CD4-positive, alpha-beta T cell treated with Interleukin-4 for 1 hour (primary cell): ENCODE data around the gene CCDC107.

Source experiments
- DNase-seq, 2 donors: peaks; one replicate each; pipeline ENCODE4 v3.0.0-alpha.2; 2020 to 2022

Gene CCDC107

GRCh38 chr9:35662437-35662836 is 4.3 kb downstream of the CCDC107 start:
- no peak for DNase-seq

GRCh38 chr9:35664531-35665470 is 6.7 kb downstream of the CCDC107 start, which contains the start of gene ARHGEF39:
Gene ARHGEF39 (minus strand): TSS chr9:35665195. CDS start chr9:35665169, 26 bp downstream.
- peak; percentile 62 to 72 for DNase-seq

- no peak for DNase-seq
Observed at GRCh38 chr9:35665471-35665818, 7.4 kb downstream of the CCDC107 start.

- DNase-seq, result no peak
Observed at GRCh38 chr9:35666045-35666444, 8.0 kb downstream of the CCDC107 start.

- DNase-seq, result no peak
Observed at GRCh38 chr9:35666549-35666948, 8.5 kb downstream of the CCDC107 start.

- DNase-seq, result no peak
Observed at GRCh38 chr9:35667939-35668338, 9.8 kb downstream of the CCDC107 start.

- no peak for DNase-seq
Observed at GRCh38 chr9:35669331-35670145, 11.4 kb downstream of the CCDC107 start.

- DNase-seq, result no peak
Observed at GRCh38 chr9:35673132-35674024, 15.3 kb downstream of the CCDC107 start, which contains the start of gene CA9. Gene CA9 (plus strand): TSS chr9:35673928. CDS start chr9:35673960, 32 bp downstream.

- no peak for DNase-seq
Observed at GRCh38 chr9:35674025-35674361, 15.9 kb downstream of the CCDC107 start.

- no peak for DNase-seq
Observed at GRCh38 chr9:35675204-35675603, 17.1 kb downstream of the CCDC107 start.

- DNase-seq, result peak in 1 of 2 donors; percentile 35
Observed at GRCh38 chr9:35675732-35676392, 17.8 kb downstream of the CCDC107 start.

- DNase-seq, result no peak
Observed at GRCh38 chr9:35679091-35679490, 21.0 kb downstream of the CCDC107 start.

GRCh38 chr9:35679766-35680330 is 21.8 kb downstream of the CCDC107 start:
- no peak for DNase-seq

GRCh38 chr9:35680331-35681105 is 22.4 kb downstream of the CCDC107 start:
- no peak for DNase-seq

GRCh38 chr9:35681341-35682002 is 23.4 kb downstream of the CCDC107 start:
- DNase-seq, result no peak

- no peak for DNase-seq
Observed at GRCh38 chr9:35682051-35682450, 24.0 kb downstream of the CCDC107 start.

GRCh38 chr9:35682520-35683315 is 24.6 kb downstream of the CCDC107 start:
- DNase-seq, result no peak

- no peak for DNase-seq
Observed at GRCh38 chr9:35683323-35683722, 25.2 kb downstream of the CCDC107 start.

GRCh38 chr9:35684921-35685320 is 26.8 kb downstream of the CCDC107 start:
- DNase-seq, result no peak

- DNase-seq, result no peak
Observed at GRCh38 chr9:35685506-35685905, 27.4 kb downstream of the CCDC107 start.
